22Rv1 (cell line): ENCODE measurements around the gene RNF182.

Experiments used
- CTCF ChIP-seq: fragments of 450-650 bp; IDR thresholded peaks from 2 replicates; pipeline ENCODE4 v1.5.1; 2017; ENCODE audit warnings: mild to moderate bottlenecking
- ZFX ChIP-seq: fragments of 450-650 bp; IDR thresholded peaks from 2 replicates; pipeline ENCODE4 v1.6.1; 2017; ENCODE audit warnings: antibody characterized with exemption, borderline replicate concordance

GRCh38 chr6:14002176-14002947 is 77.6 kb downstream of the RNF182 start:
- TF ChIP-seq CTCF (no peak), ZFX (no peak)
